ENCODE data around the gene XIAP.

The XIAP gene

DNA sequence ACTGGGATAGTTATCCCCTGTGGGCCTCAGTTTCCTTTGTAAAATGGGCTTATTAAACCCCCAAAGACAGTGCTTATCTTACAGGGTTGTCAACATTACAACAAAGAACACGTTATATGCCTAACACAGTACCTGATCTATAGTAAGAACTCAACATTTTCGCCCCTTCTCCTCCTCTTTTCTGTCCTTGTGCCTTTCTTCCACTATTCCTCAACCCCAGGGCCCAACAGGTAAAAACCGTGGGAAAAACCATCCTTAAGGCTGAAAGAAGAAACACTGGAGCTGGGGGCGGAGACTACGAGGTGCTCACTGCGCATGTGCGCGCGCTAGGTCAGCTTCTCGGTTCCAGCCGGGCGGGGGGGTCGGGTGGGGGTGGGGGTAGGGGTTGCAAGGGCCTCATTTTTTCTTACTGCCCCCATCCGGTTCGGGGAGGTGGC lies 426 bp upstream of the XIAP start:
- Histone ChIP-seq H3K36me3 (ENCODE audit: low read length) (no peaks in the 10 kb centered on the region), H3K4me2 (ENCODE audit: low read depth, low read length, poor library complexity, severe bottlenecking) (peak overlapping the region; percentile 88), H3K27me3 (ENCODE audit: low read length) (no peaks in the 10 kb centered on the region), H3K79me2 (ENCODE audit: insufficient read depth, low read length) (peaks cover 42% of the 10 kb centered on the region), H3K27ac (ENCODE audit: low read depth, low read length) (peak overlapping the region; percentile 90), H3F3A (ENCODE audit: insufficient read depth) (0 out of 2 replicates have a peak, but pooled peaks cover 4% of the 10 kb centered on the region), H3K9ac (ENCODE audit: low read length) (peak overlapping the region; percentile 97), H4K20me1 (ENCODE audit: low read depth, low read length) (no peaks in the 10 kb centered on the region), H3K9me3 (ENCODE audit: insufficient read depth, low read length) (no peaks in the 10 kb centered on the region), H2AFZ (ENCODE audit: low read depth, low read length, severe bottlenecking) (peak overlapping the region; percentile 91), H3K4me3 (ENCODE audit: insufficient read depth, low read length, poor library complexity, severe bottlenecking) (peak overlapping the region; percentile 78), H3K9me2 (replicated peaks; ENCODE audit: insufficient read depth, low read length) (no peaks in the 10 kb centered on the region)
- TF ChIP-seq EZH2phosphoT487 (conservative IDR thresholded peaks at IDR 0.05; ENCODE audit: low read length) (no peak), CTCF (IDR thresholded peaks at IDR 0.05; ENCODE audit: insufficient read depth, low read length, poor library complexity, severe bottlenecking) (no peak)

- Histone ChIP-seq H3K9me3 (ENCODE audit: insufficient read depth, low read length) (no peaks in the 10 kb centered on the region), H4K20me1 (ENCODE audit: low read depth, low read length) (no peaks in the 10 kb centered on the region), H3K4me2 (ENCODE audit: low read depth, low read length, poor library complexity, severe bottlenecking) (peak overlapping the region; percentile 88), H3F3A (ENCODE audit: insufficient read depth) (0 out of 2 replicates have a peak, but pooled peaks cover 4% of the 10 kb centered on the region), H3K36me3 (ENCODE audit: low read length) (no peaks in the 10 kb centered on the region), H3K9ac (ENCODE audit: low read length) (peak overlapping the region; percentile 97), H3K9me2 (replicated peaks; ENCODE audit: insufficient read depth, low read length) (no peaks in the 10 kb centered on the region), H3K27me3 (ENCODE audit: low read length) (no peaks in the 10 kb centered on the region), H3K27ac (ENCODE audit: low read depth, low read length) (peak overlapping the region; percentile 90), H3K4me3 (ENCODE audit: insufficient read depth, low read length, poor library complexity, severe bottlenecking) (peak overlapping the region; percentile 78), H3K79me2 (ENCODE audit: insufficient read depth, low read length) (peaks cover 55% of the 10 kb centered on the region), H2AFZ (ENCODE audit: low read depth, low read length, severe bottlenecking) (no peak overlapping the region)
- no peak for TF ChIP-seq CTCF (IDR thresholded peaks at IDR 0.05; ENCODE audit: insufficient read depth, low read length, poor library complexity, severe bottlenecking)
- TF ChIP-seq EZH2phosphoT487 (conservative IDR thresholded peaks at IDR 0.05; ENCODE audit: low read length) = no peak
These were observed 1.1 kb downstream of the XIAP start for GRCh38 chrX:123860983-123861382.

- Histone ChIP-seq H4K20me1 (ENCODE audit: low read depth, low read length) (no peaks in the 10 kb centered on the region), H3K27ac (ENCODE audit: low read depth, low read length) (no peak overlapping the region), H3K9me2 (replicated peaks; ENCODE audit: insufficient read depth, low read length) (no peaks in the 10 kb centered on the region), H3F3A (ENCODE audit: insufficient read depth) (no peaks in the 10 kb centered on the region), H3K4me2 (ENCODE audit: low read depth, low read length, poor library complexity, severe bottlenecking) (no peak overlapping the region), H3K36me3 (ENCODE audit: low read length) (no peaks in the 10 kb centered on the region), H3K4me3 (ENCODE audit: insufficient read depth, low read length, poor library complexity, severe bottlenecking) (no peak overlapping the region), H3K27me3 (ENCODE audit: low read length) (no peaks in the 10 kb centered on the region), H3K79me2 (ENCODE audit: insufficient read depth, low read length) (peaks cover 60% of the 10 kb centered on the region), H3K9ac (ENCODE audit: low read length) (no peak overlapping the region), H2AFZ (ENCODE audit: low read depth, low read length, severe bottlenecking) (no peak overlapping the region), H3K9me3 (ENCODE audit: insufficient read depth, low read length) (no peaks in the 10 kb centered on the region)
- TF ChIP-seq CTCF (IDR thresholded peaks at IDR 0.05; ENCODE audit: insufficient read depth, low read length, poor library complexity, severe bottlenecking) (no peak), EZH2phosphoT487 (conservative IDR thresholded peaks at IDR 0.05; ENCODE audit: low read length) (no peak)
These were observed 9.6 kb downstream of the XIAP start for GRCh38 chrX:123869488-123869887.

All from SU-DHL-6 (cell line).